Adrenal gland (tissue), 12 donors: ENCODE measurements around the gene CCSER1. TPM values are rescaled to one million over a fixed set of nuclear protein-coding genes. Genes with fewer than 3 reads are reported as not detected.

Experiments
- DNase-seq, 7 donors: peaks; one replicate each; pipeline ENCODE4 v3.0.0-alpha.2; 2019 to 2020
- H3K27ac ChIP-seq, 5 donors: fragments of 200-600 bp; sonication (generic) in 4 of 5; 1 replicate in 3 of 5; 2 replicates in 2 of 5; pipeline versions ENCODE4 v1.5.1 to v1.8.0; 2016 to 2020; ENCODE audit warnings: mild to moderate bottlenecking in 1 of 5
- H3K27me3 ChIP-seq: fragments of 200-600 bp; 2 replicates; pipeline ENCODE4 v1.8.0; 2021
- H3K36me3 ChIP-seq, 2 donors: fragments of 200-600 bp; replicated peaks in 1 of 2; 1 replicate in 1 of 2; 2 replicates in 1 of 2; pipeline versions ENCODE4 v1.5.1 to v1.8.0; 2018 to 2022
- H3K4me1 ChIP-seq, 2 donors: fragments of 200-600 bp; replicated peaks in 1 of 2; 1 replicate in 1 of 2; 2 replicates in 1 of 2; pipeline versions ENCODE4 v1.5.1 to v1.8.0; 2018 to 2021
- H3K4me3 ChIP-seq, 4 donors: fragments of 200-600 bp; sonication (generic) in 3 of 4; one replicate each; pipeline ENCODE4 v1.5.1; 2016 to 2018
- H3K9me3 ChIP-seq, 3 donors: fragments of 200-600 bp; sonication (generic) in 1 of 3; replicated peaks in 1 of 3; 1 replicate in 2 of 3; 2 replicates in 1 of 3; pipeline versions ENCODE4 v1.5.1 to v1.8.0; 2016 to 2021
- POLR2A ChIP-seq, 2 donors: fragments of 450-650 bp; IDR thresholded peaks; one replicate each; pipeline ENCODE4 v1.6.1; 2017; ENCODE audit warnings: antibody characterized with exemption in 2 of 2, mild to moderate bottlenecking in 2 of 2, moderate library complexity in 1 of 2
- WGBS, 4 donors: extraction: QIAGEN DNeasy Blood & Tissue Kit in 2 of 4; methylation state at CpG; one replicate each; pipeline versions ENCODE4 v1.1.5 to v1.1.7; 2013 to 2017; 5-methylcytosine and 5-hydroxymethylcytosine counted together
- intact Hi-C, 2 donors: fragments of 100-400 bp; cut with DNase I; formaldehyde crosslinking; loops; one replicate each; pipeline versions ENCODE4 v1.14.1 to v1.15.0; 2022 to 2023
- polyA plus RNA-seq, 3 donors: library from polyadenylated mRNA; stranded (reverse); fragments of 200-250 nt in 2 of 3; fragments of 350-450 nt in 1 of 3; fragmentation: Illumina TruSeq in 1 of 3; extraction: RNeasy Lipid Tissue Mini Kit (QIAGEN cat#74804) in 1 of 3; gene quantifications; one replicate each; pipeline ENCODE4 v1.2.3, GENCODE V29; 2013 to 2014
- total RNA-seq, 9 donors: library from RNA; depleted of rRNA in 4 of 9; stranded (reverse); fragments of >200 nt in 4 of 9; fragments of 120-200 nt in 1 of 9; fragmentation: NEBNext Ultra II Directional in 1 of 9; extraction: Animal tissue kit (Norgen Biotek cat#: 25700) in 1 of 9; gene quantifications; one replicate each; pipeline versions ENCODE4 v1.1.0 to v1.2.4, GENCODE V29; 2013 to 2023
- TF ChIP-seq, protein P1 (sequence below), 6 experiments: fragments of 450-650 bp in 4 of 6; fragments of 200-600 bp in 2 of 6; sonication (generic) in 1 of 6; IDR thresholded peaks; 1 replicate in 5 of 6; 2 replicates in 1 of 6; pipeline versions ENCODE4 v1.5.1 to v1.8.0; 2016 to 2021; ENCODE audit warnings: antibody characterized with exemption in 6 of 6, mild to moderate bottlenecking in 2 of 6, moderate library complexity in 1 of 6
- donor health status: healthy with polysubstance abuse.
- donor health status: Bipolar disorder and iron deficiency.
- donor health status: DM: yes; HTN: yes; CAD: no.
- donor health status: DM: no; HTN: no; CAD: no.
- donor health status: DM: no; HTN: no; CAD: no.
- donor health status: DM: yes; HTN: yes; CAD: no.

The CCSER1 gene
- total and polyA plus RNA-seq, 12 donors, result 0.14 to 11.7 (median 2.3) TPM; not detected in 1

DNA sequence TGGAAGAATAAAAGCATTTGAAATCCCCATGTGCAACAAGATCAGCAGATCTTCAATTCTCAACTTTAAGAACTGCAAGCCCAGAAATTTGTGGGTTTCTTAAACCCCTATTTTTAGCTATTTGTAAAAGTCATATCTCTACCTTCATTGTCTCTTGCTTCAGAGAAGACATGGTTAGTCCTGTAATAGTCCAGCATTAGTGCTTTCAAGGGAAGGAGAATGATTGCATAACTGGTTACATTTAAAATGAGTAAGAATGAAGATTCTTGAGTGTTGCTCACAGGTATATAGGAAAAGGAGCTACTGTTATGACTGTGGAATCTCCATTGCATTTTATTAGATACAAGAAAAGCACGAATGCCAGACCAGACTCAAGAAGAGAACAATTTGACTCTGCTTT, 84.0 kb downstream of the CCSER1 start:
- intact Hi-C loops, result no loop called here
- no peak for DNase-seq
- Histone ChIP-seq H3K4me1 (no peaks in the 10 kb centered on the region), H3K4me3 (no peak overlapping the region), H3K27me3 (no peaks in the 10 kb centered on the region), H3K27ac (no peak overlapping the region), H3K9me3 (no peaks in the 10 kb centered on the region), H3K36me3 (no peaks in the 10 kb centered on the region)
- WGBS, 4 donors, result 67 to 81% (median 72%) methylated on average over 1 of the region's 1 CpG
- TF ChIP-seq POLR2A (IDR thresholded peaks at IDR 0.05), result no peak
- TF ChIP-seq, protein P1, sequence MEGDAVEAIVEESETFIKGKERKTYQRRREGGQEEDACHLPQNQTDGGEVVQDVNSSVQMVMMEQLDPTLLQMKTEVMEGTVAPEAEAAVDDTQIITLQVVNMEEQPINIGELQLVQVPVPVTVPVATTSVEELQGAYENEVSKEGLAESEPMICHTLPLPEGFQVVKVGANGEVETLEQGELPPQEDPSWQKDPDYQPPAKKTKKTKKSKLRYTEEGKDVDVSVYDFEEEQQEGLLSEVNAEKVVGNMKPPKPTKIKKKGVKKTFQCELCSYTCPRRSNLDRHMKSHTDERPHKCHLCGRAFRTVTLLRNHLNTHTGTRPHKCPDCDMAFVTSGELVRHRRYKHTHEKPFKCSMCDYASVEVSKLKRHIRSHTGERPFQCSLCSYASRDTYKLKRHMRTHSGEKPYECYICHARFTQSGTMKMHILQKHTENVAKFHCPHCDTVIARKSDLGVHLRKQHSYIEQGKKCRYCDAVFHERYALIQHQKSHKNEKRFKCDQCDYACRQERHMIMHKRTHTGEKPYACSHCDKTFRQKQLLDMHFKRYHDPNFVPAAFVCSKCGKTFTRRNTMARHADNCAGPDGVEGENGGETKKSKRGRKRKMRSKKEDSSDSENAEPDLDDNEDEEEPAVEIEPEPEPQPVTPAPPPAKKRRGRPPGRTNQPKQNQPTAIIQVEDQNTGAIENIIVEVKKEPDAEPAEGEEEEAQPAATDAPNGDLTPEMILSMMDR (IDR thresholded peaks at IDR 0.05), result no peak

DNA sequence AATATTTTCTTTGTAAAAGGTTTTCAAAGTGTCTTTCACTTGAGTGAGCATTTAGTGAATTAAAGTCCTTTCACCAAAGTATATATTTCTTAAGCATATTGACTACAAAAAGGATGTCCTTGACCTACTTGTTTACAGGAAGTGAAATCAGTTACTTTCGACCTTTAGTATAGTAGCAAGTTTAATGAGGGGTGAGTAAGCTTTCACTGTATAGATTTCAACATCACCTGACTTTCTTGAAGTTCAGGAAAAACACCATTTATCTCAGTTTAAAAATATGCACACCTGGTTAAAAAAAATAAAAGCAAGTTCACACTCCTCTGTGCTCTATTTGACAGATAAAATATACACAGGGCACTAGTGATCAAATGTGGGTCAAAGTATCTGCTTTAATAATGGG, 88.1 kb downstream of the CCSER1 start:
- 12 to 52% (median 20%) methylated on average over 1 of the region's 1 CpG for WGBS, 4 donors
- no peaks in the 10 kb centered on the region for H3K9me3 ChIP-seq
- H3K4me1 ChIP-seq, result no peaks in the 10 kb centered on the region
- no peak overlapping the region for H3K4me3 ChIP-seq
- DNase-seq, result no peak
- no peaks in the 10 kb centered on the region for H3K27me3 ChIP-seq
- intact Hi-C loops, result no loop called here
- no peak overlapping the region for H3K27ac ChIP-seq
- TF ChIP-seq, protein P1 (IDR thresholded peaks at IDR 0.05), result no peak
- no peak for TF ChIP-seq POLR2A (IDR thresholded peaks at IDR 0.05)
- no peaks in the 10 kb centered on the region for H3K36me3 ChIP-seq

DNA sequence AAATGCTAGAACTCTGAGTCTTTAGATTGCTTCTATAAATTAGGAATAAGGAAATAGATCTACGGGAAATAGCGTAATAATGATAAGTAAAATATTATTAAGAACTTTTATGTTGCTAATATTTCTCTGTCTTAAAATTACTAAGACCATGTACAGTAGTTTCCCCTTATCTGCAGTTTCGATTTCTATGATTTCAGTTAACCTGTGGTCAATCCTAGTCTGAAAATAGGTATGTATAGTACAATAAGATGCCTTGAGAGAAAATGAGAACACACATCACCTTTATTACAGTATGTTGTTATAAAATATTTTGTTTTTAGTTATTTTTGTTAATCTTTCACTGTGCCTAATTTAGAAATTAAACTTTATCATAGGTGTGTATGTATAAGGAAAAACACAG, 92.6 kb downstream of the CCSER1 start:
- Histone ChIP-seq H3K27ac (no peak overlapping the region), H3K27me3 (no peaks in the 10 kb centered on the region), H3K36me3 (no peaks in the 10 kb centered on the region), H3K4me1 (no peaks in the 10 kb centered on the region), H3K4me3 (no peak overlapping the region), H3K9me3 (no peaks in the 10 kb centered on the region)
- TF ChIP-seq, protein P1 (IDR thresholded peaks at IDR 0.05), result no peak
- intact Hi-C loops, result no loop called here
- 76 to 88% (median 81%) methylated on average over 3 of the region's 3 CpGs for WGBS, 4 donors
- DNase-seq, result no peak

DNA sequence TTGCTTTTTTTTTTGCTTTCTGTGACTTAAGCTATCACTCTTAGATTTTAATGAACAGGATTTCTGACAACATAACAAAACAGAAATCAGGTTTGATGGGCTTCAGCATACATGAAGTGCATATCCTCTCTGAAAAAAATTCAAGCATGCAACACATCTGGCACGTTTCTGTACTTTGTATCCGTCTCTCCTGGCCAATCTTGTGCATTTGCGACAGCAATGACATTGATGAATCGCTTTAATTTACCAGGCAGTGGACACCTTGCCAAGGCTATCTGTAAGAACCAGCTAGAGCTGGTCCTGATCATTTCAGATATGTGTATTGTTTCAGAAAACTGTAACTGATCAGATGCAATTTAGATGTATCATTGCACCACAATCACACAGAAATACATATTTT, 93.3 kb downstream of the CCSER1 start:
- no peak overlapping the region for H3K4me3 ChIP-seq
- 48 to 60% (median 53%) methylated on average over 4 of the region's 4 CpGs for WGBS, 4 donors
- intact Hi-C loops, result no loop called here
- no peak for DNase-seq
- no peaks in the 10 kb centered on the region for H3K4me1 ChIP-seq
- H3K27me3 ChIP-seq, result no peaks in the 10 kb centered on the region
- TF ChIP-seq, protein P1 (IDR thresholded peaks at IDR 0.05), result no peak
- no peak for TF ChIP-seq POLR2A (IDR thresholded peaks at IDR 0.05)
- no peaks in the 10 kb centered on the region for H3K9me3 ChIP-seq
- H3K36me3 ChIP-seq, result no peaks in the 10 kb centered on the region
- H3K27ac ChIP-seq, result no peak overlapping the region
